ENCODE results near the gene OR56A5.

OR56A5 gene

GRCh38 chr11:5931061-5931460, 37.2 kb downstream of the OR56A5 start:
- no peak for DNase-seq

GRCh38 chr11:5930614-5931013, 37.7 kb downstream of the OR56A5 start:
- no peak for DNase-seq

- no peak for DNase-seq
Measured at GRCh38 chr11:5929571-5930368, 38.5 kb downstream of the OR56A5 start.

GRCh38 chr11:5928811-5929210, 39.5 kb downstream of the OR56A5 start:
- DNase-seq: no peak

GRCh38 chr11:5928271-5928670, 40.0 kb downstream of the OR56A5 start:
- no peak for DNase-seq

GRCh38 chr11:5923794-5924193, 44.5 kb downstream of the OR56A5 start:
- no peak for DNase-seq

- no peak for DNase-seq
Measured at GRCh38 chr11:5923427-5923776, 44.9 kb downstream of the OR56A5 start.

- DNase-seq: no peak
Measured at GRCh38 chr11:5922749-5923426, 45.4 kb downstream of the OR56A5 start.

Data from activated naive CD4-positive, alpha-beta T cell treated with anti-CD3 and anti-CD28 coated beads, Interleukin-2, amount 50 U/mL, for 16 hours (primary cell).